ENCODE measurements around the gene ZC3H12C. TPM values are rescaled to one million over a fixed set of nuclear protein-coding genes. Genes with fewer than 3 reads are reported as not detected.

ZC3H12C gene
- polyA plus RNA-seq, 3 donors from 2014 or later = not detected

DNA sequence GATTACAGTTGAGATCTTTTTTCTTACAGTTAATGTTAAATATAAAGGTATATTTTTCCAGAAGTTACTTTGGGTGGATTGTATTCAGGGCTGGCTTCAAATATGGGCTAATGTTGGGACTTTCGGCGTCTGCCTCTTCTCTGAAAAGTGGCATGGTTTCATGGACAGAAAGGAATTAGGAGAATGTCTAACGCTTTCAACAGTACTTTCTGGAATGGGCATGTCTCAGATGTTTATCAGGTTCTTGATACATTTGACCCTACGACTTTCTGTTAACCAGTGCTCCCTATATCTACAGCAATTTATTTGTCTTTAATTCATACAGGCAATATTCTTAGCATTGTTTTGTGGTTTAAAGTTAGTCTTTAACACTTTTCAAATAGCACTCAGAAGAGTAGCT lies 33.7 kb downstream of the ZC3H12C start:
- Mint-ChIP-seq H3K27me3 (ENCODE audit: low read depth in 3 of 3) (peaks cover 0 to 1% (median 0%) of the 10 kb centered on the region in 3 donors), H3K36me3 (no peaks in the 10 kb centered on the region), H3K9me3 (no peaks in the 10 kb centered on the region), H3K4me1 (no peaks in the 10 kb centered on the region), H3K4me3 (no peak overlapping the region), H3K27ac (no peak overlapping the region)
- DNase-seq = no peak

DNA sequence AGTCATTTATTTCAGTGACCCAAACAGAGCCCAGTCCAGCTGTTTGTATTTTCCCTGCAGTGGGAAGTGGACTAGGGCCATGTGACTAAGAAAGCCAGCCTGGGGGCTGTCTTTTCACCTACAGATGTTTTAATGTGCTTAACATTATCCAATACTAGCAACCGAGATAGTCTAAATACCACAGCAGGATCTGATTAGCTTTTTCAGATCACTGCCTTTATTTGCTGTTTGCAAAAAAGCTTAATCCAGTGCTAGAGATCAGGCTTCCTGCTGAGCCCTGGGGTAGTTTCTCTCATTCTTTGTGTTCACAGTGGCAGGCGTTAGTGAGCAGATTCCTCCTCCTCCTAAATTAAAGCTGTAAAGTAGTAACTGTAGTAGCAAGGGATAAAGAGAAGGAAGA lies 35.0 kb downstream of the ZC3H12C start:
- Mint-ChIP-seq H3K4me3 (no peak overlapping the region), H3K4me1 (no peaks in the 10 kb centered on the region), H3K9me3 (no peaks in the 10 kb centered on the region), H3K27me3 (ENCODE audit: low read depth in 3 of 3) (peaks cover 0 to 1% (median 0%) of the 10 kb centered on the region in 3 donors), H3K27ac (no peak overlapping the region), H3K36me3 (no peaks in the 10 kb centered on the region)
- DNase-seq = no peak

DNA sequence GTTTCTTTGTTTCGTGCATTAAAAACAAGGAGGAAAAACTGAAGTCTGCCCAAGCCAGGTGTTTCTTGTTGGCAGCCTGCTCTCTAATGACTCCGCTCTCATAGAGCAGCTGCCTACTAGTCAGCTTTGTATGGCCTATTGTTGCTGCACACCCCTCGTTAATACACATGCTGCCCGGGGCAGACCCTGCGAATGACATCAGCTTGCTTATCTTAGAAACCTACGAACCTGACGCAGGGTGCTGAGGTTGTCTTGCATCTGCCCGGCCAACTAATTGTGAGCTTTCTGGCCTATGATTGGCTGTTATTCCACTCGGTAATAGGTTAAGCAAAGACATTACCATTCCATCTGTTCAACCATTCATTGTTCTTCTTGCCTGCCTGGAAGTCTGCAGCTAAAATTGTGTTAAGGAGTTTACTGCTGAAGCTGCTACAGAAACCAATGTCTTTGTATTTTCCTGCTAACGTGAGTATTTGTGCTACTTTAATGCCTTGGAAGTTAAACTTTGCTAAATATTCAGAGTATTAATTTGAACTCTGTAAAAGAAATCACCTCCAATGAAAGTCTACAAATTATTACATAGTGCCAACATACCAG lies 37.5 kb downstream of the ZC3H12C start:
- H3K27ac Mint-ChIP-seq = no peak overlapping the region
- H3K36me3 Mint-ChIP-seq = no peaks in the 10 kb centered on the region
- no peak for DNase-seq
- H3K27me3 Mint-ChIP-seq (ENCODE audit: low read depth in 3 of 3) = peaks cover 0 to 1% (median 0%) of the 10 kb centered on the region in 3 donors
- H3K4me1 Mint-ChIP-seq = no peaks in the 10 kb centered on the region
- H3K9me3 Mint-ChIP-seq = no peaks in the 10 kb centered on the region
- H3K4me3 Mint-ChIP-seq = no peak overlapping the region

DNA sequence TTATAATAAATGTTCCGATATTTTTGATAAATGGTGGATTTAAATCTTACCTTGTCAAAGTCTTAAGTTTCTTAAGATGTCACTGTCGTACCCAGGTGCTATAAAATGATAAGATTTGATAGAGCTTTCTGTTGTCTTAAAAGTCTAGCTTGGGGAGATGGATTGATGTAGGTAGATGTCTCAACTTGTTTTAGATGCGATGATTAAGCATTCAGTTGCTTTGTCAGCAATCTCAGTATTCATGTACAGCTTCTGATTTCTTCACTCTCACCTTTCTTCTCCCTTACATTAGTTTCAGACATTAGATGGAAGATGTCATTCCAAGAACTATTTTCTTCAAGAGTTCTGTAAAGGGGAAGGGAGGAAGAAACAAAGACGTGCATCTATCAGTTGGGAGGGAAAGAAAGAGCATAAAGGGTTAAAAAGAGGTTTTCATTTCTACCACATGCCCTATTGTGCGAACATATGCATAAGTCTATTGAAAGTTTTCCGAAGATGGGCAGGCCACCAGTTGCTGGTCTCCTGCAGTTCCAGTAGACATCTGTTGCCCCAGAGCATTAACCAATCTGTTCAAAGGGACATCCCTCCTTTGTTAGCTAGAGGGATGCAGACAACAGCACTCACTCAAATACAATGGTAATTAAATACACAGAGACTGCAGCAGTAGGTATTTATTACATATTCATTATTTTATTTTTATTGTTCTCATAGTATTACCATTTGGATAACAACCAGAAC lies 38.4 kb downstream of the ZC3H12C start:
- H3K36me3 Mint-ChIP-seq = no peaks in the 10 kb centered on the region
- peaks cover 0 to 1% (median 0%) of the 10 kb centered on the region in 3 donors for H3K27me3 Mint-ChIP-seq (ENCODE audit: low read depth in 3 of 3)
- H3K9me3 Mint-ChIP-seq = no peaks in the 10 kb centered on the region
- H3K4me1 Mint-ChIP-seq = no peaks in the 10 kb centered on the region
- H3K27ac Mint-ChIP-seq = no peak overlapping the region
- H3K4me3 Mint-ChIP-seq = no peak overlapping the region
- no peak for DNase-seq

DNA sequence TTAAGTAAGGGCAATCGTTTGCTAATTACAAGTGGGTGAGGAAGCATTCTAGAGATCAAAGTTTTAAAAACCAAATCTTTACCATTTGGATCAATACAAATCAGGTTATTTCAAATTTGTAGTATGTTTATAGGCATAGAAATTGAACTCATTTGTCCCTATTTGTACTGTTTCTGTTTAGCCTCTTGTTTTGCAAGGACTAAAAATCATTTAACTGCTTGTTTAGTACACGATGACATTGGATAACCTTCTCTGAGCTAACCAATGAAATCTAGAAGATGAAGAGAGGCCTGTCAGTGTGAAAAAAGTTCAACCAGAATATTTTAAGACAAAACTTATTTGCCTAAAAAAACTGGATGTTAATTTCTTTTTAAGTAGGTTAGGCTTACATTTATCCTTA lies 40.0 kb downstream of the ZC3H12C start:
- no peaks in the 10 kb centered on the region for H3K27me3 Mint-ChIP-seq (ENCODE audit: low read depth in 3 of 3)
- H3K9me3 Mint-ChIP-seq = no peaks in the 10 kb centered on the region
- DNase-seq = no peak
- H3K4me1 Mint-ChIP-seq = no peaks in the 10 kb centered on the region
- no peak overlapping the region for H3K27ac Mint-ChIP-seq
- H3K4me3 Mint-ChIP-seq = no peak overlapping the region
- H3K36me3 Mint-ChIP-seq = no peaks in the 10 kb centered on the region

DNA sequence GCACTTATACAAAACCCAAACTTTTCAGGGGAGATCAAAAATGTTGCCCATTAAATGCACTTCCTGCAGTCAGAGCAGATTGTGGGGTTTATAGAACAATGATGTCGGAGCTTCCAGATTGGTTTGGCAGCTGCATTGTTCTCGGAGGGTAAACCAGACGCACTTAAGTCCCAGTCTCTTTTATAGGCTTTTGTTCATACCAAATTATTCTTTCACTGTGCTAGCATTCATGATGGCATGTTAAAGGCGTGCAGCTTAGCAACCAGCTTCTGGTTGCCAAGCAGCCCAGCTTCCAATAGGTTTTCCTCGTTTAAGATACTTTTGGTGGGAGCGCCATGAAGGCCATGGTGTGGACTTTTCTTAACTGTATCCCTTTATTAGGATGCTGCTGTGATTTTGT lies 40.9 kb downstream of the ZC3H12C start:
- Mint-ChIP-seq H3K4me3 (no peak overlapping the region), H3K27ac (no peak overlapping the region), H3K36me3 (no peaks in the 10 kb centered on the region), H3K27me3 (ENCODE audit: low read depth in 3 of 3) (no peaks in the 10 kb centered on the region), H3K9me3 (no peaks in the 10 kb centered on the region), H3K4me1 (no peaks in the 10 kb centered on the region)
- DNase-seq = no peak

DNA sequence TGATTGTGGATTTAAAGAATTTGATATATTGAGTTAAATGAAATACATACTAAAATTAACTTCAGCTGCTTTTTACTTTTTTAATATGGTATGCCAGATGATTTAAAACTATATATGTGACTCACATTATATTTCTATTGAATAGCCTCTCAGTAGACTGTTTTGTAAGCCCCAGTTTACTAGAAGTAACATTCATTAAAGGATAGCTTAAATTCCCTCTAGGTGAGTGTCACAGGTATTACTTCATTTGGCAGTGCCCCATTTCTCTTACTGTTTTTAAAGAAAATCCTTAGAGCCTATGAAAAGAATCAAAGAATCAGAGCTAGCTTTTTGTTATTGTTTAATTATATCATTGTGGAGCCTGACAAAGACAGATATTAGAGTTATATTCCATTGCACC lies 48.6 kb downstream of the ZC3H12C start:
- Mint-ChIP-seq H3K27me3 (ENCODE audit: low read depth in 3 of 3) (peaks cover 0 to 2% (median under 1%) of the 10 kb centered on the region in 3 donors), H3K9me3 (no peaks in the 10 kb centered on the region), H3K36me3 (no peaks in the 10 kb centered on the region), H3K27ac (no peak overlapping the region), H3K4me3 (no peak overlapping the region), H3K4me1 (no peaks in the 10 kb centered on the region)
- DNase-seq = no peak

DNA sequence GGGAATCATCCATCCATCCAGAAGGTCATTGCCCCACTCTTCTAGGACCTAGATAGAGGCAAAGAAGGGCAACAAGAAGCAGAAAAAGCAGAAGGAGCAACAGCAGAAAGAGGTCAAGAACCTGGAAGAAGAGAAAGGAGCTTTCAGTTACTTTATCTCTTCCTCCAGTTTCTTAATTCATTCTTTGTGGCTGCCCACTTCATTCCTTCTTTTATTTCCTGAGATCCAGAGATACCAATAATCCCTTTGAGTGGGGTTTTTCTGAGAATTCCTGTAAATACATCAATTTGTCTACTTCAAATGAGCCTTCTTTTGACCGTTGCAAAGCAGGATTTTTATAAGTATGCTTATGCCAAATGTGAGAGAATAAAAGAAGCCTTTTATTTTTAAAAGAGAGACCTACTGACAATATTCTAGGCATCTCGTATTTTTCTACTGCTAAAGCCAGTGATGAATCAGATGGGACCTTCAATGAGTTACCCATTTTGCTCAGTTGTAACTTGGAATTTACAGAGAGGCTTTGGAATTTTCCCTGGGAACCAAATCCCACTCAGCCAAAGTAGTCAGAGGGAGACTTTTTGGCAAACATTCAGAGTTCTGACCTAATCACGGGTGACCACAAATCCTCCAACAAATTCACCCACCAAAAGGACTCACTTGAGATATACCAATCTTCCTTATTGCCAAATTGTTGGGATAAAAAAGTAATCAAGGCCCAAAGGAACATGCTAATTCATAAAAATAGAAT lies 54.9 kb downstream of the ZC3H12C start:
- Mint-ChIP-seq H3K4me1 (no peaks in the 10 kb centered on the region), H3K9me3 (no peaks in the 10 kb centered on the region), H3K36me3 (no peaks in the 10 kb centered on the region), H3K27me3 (ENCODE audit: low read depth in 3 of 3) (peaks cover 0 to 5% (median under 1%) of the 10 kb centered on the region in 3 donors), H3K27ac (no peak overlapping the region), H3K4me3 (no peak overlapping the region)
- no peak for DNase-seq

DNA sequence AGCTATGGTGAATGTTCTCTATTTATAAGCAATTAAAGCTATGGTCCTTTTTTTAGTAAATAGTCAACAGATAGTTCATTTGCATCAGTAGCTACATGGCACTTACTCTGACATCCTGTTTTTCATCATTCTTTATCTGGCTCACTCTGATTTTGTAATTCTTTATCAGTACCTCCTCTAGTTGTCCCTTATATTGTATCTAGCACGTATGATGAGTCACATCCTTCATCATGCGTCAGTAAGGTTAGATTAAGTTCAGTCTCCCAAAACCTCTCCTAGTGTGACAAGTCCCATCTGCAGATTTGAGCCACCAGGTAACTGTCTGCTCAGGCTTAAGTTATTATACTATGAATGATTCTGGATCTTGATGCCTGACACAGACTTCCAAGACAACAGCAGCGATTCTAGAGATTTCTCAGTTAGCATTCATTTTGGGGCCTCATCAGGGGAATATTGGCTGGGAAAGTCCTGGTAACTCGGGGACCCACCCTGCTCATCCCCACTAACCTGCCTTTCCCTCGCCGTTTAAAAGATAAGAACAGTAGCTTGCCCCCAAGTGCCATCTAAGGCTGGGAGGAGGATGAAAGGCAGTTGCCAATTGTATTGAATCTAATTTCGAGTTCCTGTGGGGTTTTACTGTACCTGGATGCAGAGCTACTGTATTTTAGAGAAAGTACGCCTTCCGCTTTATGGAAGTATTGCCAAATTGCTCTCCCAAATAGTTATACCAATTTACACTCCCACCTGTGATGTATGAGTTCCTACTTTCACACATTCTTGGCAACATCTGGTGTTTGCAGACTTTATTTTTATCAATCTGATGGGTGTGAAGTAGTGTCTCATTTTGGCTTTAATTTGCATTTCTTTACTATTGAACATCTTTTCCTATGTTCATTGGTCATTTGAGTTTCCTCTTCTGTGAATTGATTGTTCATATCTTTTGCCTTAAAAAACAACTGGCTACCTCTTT lies 55.9 kb downstream of the ZC3H12C start:
- no peak for DNase-seq
- Mint-ChIP-seq H3K27me3 (ENCODE audit: low read depth in 3 of 3) (peaks cover 0 to 5% (median 2%) of the 10 kb centered on the region in 3 donors), H3K36me3 (no peaks in the 10 kb centered on the region), H3K27ac (no peak overlapping the region), H3K9me3 (no peaks in the 10 kb centered on the region), H3K4me3 (no peak overlapping the region), H3K4me1 (no peaks in the 10 kb centered on the region)

DNA sequence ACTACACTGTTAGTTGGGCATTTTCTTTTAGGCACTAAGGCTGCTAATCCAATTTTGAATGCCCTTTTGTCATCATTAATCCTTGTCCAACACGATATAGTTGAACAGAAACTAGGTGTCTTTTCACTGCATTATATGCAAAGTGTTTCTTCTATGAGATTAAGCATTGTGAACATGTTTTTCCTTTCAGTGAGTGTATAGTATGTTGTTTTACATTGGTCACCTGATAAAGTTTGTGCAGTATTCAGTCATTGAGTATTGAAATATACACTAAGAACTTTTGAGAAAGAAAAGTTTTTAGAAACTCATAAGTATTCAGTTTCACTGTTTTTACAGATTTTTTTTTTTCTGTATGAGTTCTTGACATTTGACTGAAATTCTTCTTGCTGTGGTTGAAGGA lies 59.0 kb downstream of the ZC3H12C start:
- no peaks in the 10 kb centered on the region for H3K36me3 Mint-ChIP-seq
- H3K4me1 Mint-ChIP-seq = no peaks in the 10 kb centered on the region
- H3K9me3 Mint-ChIP-seq = no peaks in the 10 kb centered on the region
- H3K27ac Mint-ChIP-seq = no peak overlapping the region
- peaks cover 0 to 2% (median under 1%) of the 10 kb centered on the region in 3 donors for H3K27me3 Mint-ChIP-seq (ENCODE audit: low read depth in 3 of 3)
- H3K4me3 Mint-ChIP-seq = no peak overlapping the region
- DNase-seq = no peak

DNA sequence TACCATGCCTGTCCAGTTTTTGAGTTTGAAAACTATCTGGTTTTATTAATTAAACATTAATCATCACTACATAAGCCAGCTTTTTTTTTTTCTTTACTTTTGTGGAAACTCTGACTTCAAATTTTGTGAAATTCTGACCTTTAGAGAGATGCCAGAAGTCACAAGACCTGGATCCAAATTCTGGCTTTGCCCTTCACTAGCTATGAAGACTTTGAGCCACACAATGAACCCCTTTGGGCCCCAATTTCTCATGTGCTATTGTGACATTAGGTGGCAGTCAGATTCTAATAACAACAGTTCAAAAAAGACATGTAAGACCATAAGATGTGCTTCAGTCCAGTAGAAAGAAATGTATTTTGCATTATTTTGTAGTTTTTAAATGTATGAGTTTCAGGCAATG lies 60.3 kb downstream of the ZC3H12C start:
- Mint-ChIP-seq H3K27me3 (ENCODE audit: low read depth in 3 of 3) (peaks cover 0 to 2% (median 2%) of the 10 kb centered on the region in 3 donors), H3K27ac (no peak overlapping the region), H3K4me1 (no peaks in the 10 kb centered on the region), H3K4me3 (no peak overlapping the region), H3K9me3 (no peaks in the 10 kb centered on the region), H3K36me3 (no peaks in the 10 kb centered on the region)
- DNase-seq = no peak

DNA sequence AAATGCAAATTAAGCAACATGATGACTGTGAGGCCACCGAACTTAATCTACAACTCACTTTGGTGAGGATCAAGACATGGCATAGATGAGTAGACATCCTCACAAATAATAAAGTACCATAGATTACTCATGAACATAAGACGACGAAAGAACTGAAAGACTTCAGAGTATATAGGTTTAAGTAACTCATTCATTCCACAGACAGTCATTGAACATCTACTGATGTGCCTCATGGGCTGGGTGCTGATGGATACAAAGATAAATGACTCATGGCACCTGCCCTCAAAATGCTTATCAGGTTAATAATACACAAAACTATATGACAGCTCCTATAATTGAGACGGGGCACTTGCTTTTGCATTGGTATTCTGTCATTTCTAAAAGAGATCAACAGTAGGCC lies 63.3 kb downstream of the ZC3H12C start:
- no peak overlapping the region for H3K27ac Mint-ChIP-seq
- DNase-seq = no peak
- no peak overlapping the region for H3K4me3 Mint-ChIP-seq
- no peaks in the 10 kb centered on the region for H3K4me1 Mint-ChIP-seq
- no peaks in the 10 kb centered on the region for H3K36me3 Mint-ChIP-seq
- no peaks in the 10 kb centered on the region for H3K9me3 Mint-ChIP-seq
- H3K27me3 Mint-ChIP-seq (ENCODE audit: low read depth in 3 of 3) = peaks cover 0 to 2% (median 2%) of the 10 kb centered on the region in 3 donors

DNA sequence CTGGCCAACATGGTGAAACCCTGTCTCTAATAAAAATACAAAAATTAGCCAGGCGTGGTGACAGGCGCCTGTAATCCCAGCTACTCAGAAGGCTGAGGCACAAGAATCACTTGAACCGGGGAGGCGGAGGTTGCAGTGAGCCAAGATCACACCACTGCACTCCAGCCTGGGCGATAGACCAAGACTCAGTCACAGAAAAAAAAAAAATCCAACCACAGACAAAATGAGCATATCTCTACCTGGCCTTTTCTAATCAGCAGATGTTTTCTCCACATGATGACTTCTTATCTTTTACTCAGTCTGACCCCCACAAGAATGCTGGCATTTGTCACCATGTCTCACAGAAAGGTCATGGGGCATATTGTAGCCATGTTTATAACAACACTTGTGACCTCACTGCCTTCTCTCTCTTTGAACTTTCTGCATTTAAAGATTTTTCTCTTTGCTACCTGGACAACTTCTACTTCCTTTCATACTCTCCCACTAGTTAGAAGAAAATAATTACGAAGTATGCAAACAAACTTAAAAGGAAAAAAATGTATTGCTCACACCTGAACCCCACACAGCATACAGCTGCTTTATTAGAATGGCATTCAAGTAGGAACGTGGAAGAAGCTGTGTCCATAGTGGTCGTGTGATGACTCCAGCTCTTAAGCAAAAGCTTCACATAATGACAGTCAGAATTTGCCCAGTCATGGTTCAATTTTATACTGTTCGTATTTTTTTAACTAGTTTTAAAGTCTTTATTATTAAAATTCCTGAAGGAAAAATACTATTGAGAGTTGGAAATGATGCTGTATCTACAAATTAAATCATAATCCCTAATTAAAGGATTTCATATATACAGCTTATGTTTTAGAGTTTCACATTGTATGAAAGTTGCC lies 65.4 kb downstream of the ZC3H12C start:
- Mint-ChIP-seq H3K9me3 (no peaks in the 10 kb centered on the region), H3K36me3 (no peaks in the 10 kb centered on the region), H3K27me3 (ENCODE audit: low read depth in 3 of 3) (peaks cover 0 to 2% (median 0%) of the 10 kb centered on the region in 3 donors), H3K4me1 (no peaks in the 10 kb centered on the region), H3K4me3 (no peak overlapping the region), H3K27ac (no peak overlapping the region)
- no peak for DNase-seq

All from immature natural killer cell (primary cell).